Stimulated activated CD4-positive, alpha-beta T cell treated with anti-CD3 and anti-CD28 coated beads, Interleukin-12 subunit alpha, Interleukin-12 subunit beta, amount 100 ng/mL, for 24 hours (primary cell): ENCODE data around the gene PRDM9.
"Not testable (repeated sequence)": the region's sequence is repeated elsewhere in the genome, so short reads cannot be mapped to it uniquely, and the experiment has no call there.

Experiments
- DNase-seq, 2 experiments: peaks; one replicate each; pipeline ENCODE4 v3.0.0-alpha.2; 2020; ENCODE audit warnings: low read depth in 2 of 2

PRDM9 gene

GRCh38 chr5:23527216-23527920 lies 20.0 kb downstream of the PRDM9 start:
- DNase-seq, result not testable (repeated sequence)

- DNase-seq, result no peak
Observed at GRCh38 chr5:23528677-23529076, 21.3 kb downstream of the PRDM9 start.

GRCh38 chr5:23530571-23530970 lies 23.2 kb downstream of the PRDM9 start:
- DNase-seq, result no peak

- no peak for DNase-seq
Observed at GRCh38 chr5:23571059-23571458, 63.6 kb downstream of the PRDM9 start.
